K562 (cell line): Measurements from ENCODE around the gene NFKBIB. TPM values are rescaled to one million over a fixed set of nuclear protein-coding genes. Genes with fewer than 3 reads are reported as not detected.

ENCODE experiments used
- ATAC-seq: fragments of 200-7000 bp; cut with Tn5 transposase; 3 replicates; pipeline ENCODE4 v1.9.1; 2020; ENCODE audit warnings: moderate library complexity
- BruUV-seq: library from RNA; stranded (reverse); fragments of 400-500 nt; replicated peaks from 2 replicates; lab custom pipeline; 2021; lab: Mats Ljungman, UMichigan
- CTCF ChIA-PET: fragments of 300-600 bp; formaldehyde crosslinking; extraction: SDS; loops from one replicate; lab custom pipeline; 2021; ENCODE audit warnings: low intra/inter-chr PET ratio; lab: Yijun Ruan, JAX
- POLR2A ChIA-PET: fragments of 300-600, 350-650 bp; sonication (Branson Sonifier 250); formaldehyde crosslinking; extraction: SDS; loops from one replicate; lab custom pipeline; 2021; ENCODE audit warnings: antibody characterized with exemption, inconsistent platforms; lab: Yijun Ruan, JAX
- DNase-seq, 4 experiments: peaks; one replicate each; pipeline versions ENCODE4 v3.0.0 to v3.0.0-alpha.2; 2011 to 2018; ENCODE audit warnings: low spot score in 3 of 4, mixed read lengths in 3 of 4; ENCODE audit errors: extremely low read depth in 1 of 4
- FAIRE-seq: peaks from 2 replicates; lab custom pipeline; 2011; peaks lifted over from hg19 to GRCh38; lab: Jason Lieb, UNC
- H2AFZ ChIP-seq: 2 replicates; pipeline ENCODE4 v1.6.0; 2011; ENCODE audit warnings: low read depth, low read length, control low read depth, inconsistent platforms
- H3K27ac ChIP-seq: fragments of 200-600 bp; 3 replicates; pipeline ENCODE4 v1.8.0; 2011; ENCODE audit warnings: low read depth, mild to moderate bottlenecking, control low read depth, inconsistent platforms, low read length, moderate library complexity, mixed read lengths; ENCODE audit errors: extremely low read depth
- H3K27me3 ChIP-seq, 2 experiments: fragments of 300-600 bp in 1 of 2; 2 replicates in 1 of 2; 3 replicates in 1 of 2; pipeline versions ENCODE4 v1.6.0 to v1.8.0; 2011; ENCODE audit warnings: inconsistent platforms in 2 of 2, low read length in 2 of 2, mild to moderate bottlenecking in 1 of 2, mixed read lengths in 1 of 2, moderate library complexity in 1 of 2; ENCODE audit not compliant: control insufficient read depth in 2 of 2, insufficient read depth in 2 of 2
- H3K36me3 ChIP-seq: fragments of 300-600 bp; 3 replicates; pipeline ENCODE4 v1.8.0; 2011; ENCODE audit warnings: mild to moderate bottlenecking, low read length, inconsistent platforms; ENCODE audit not compliant: control insufficient read depth, insufficient read depth
- H3K4me1 ChIP-seq, 2 experiments: fragments of 200-600 bp in 1 of 2; replicated peaks in 1 of 2; 2 replicates in 1 of 2; 3 replicates in 1 of 2; pipeline versions ENCODE4 v1.5.1 to v1.8.0; 2011; ENCODE audit warnings: inconsistent platforms in 2 of 2, low read length in 2 of 2, mild to moderate bottlenecking in 1 of 2, mixed read lengths in 1 of 2, moderate library complexity in 1 of 2; ENCODE audit not compliant: control insufficient read depth in 2 of 2, insufficient read depth in 2 of 2
- H3K4me2 ChIP-seq: 2 replicates; pipeline ENCODE4 v1.6.1; 2011; ENCODE audit warnings: low read length, control low read depth, inconsistent platforms, mixed read lengths; ENCODE audit not compliant: insufficient read depth
- H3K4me3 ChIP-seq: fragments of 200-600 bp; sonication (generic), shearing (Covaris generic); 2 replicates; pipeline ENCODE4 v1.5.1; 2016; ENCODE audit warnings: control low read depth, inconsistent platforms
- H3K79me2 ChIP-seq: fragments of 200-600 bp; 3 replicates; pipeline ENCODE4 v1.8.0; 2011; ENCODE audit warnings: low read length, inconsistent platforms; ENCODE audit not compliant: control insufficient read depth, insufficient read depth
- H3K9ac ChIP-seq, 2 experiments: 2 replicates each; pipeline versions ENCODE4 v1.6.0 to v1.6.1; 2011; ENCODE audit warnings: low read depth in 2 of 2, low read length in 2 of 2, control low read depth in 1 of 2, inconsistent platforms in 1 of 2, mild to moderate bottlenecking in 1 of 2, mixed read lengths in 1 of 2; ENCODE audit not compliant: insufficient read depth in 1 of 2
- H3K9me1 ChIP-seq: one replicate; pipeline ENCODE4 v1.6.0; 2011; ENCODE audit warnings: inconsistent platforms, mild to moderate bottlenecking, low read length, moderate library complexity; ENCODE audit not compliant: control insufficient read depth, insufficient read depth
- H3K9me3 ChIP-seq: replicated peaks from 2 replicates; pipeline ENCODE4 v1.5.1; 2011; ENCODE audit warnings: low read depth, low read length, inconsistent platforms; ENCODE audit not compliant: control insufficient read depth, insufficient read depth
- H4K20me1 ChIP-seq: replicated peaks from 2 replicates; pipeline ENCODE4 v1.6.1; 2011; ENCODE audit warnings: low read length, inconsistent platforms, mixed read lengths; ENCODE audit not compliant: control insufficient read depth, insufficient read depth
- ASH1L ChIP-seq: fragments of 450-650 bp; IDR thresholded peaks from 2 replicates; pipeline ENCODE4 v1.6.1; 2018; ENCODE audit warnings: borderline replicate concordance, mild to moderate bottlenecking, low read depth; ENCODE audit not compliant: partially characterized antibody
- BCOR ChIP-seq: fragments of 450-650 bp; IDR thresholded peaks from 2 replicates; pipeline ENCODE4 v1.6.1; 2016
- EHMT2 ChIP-seq: fragments of 450-650 bp; IDR thresholded peaks from 2 replicates; pipeline ENCODE4 v1.6.1; 2018; ENCODE audit warnings: antibody characterized with exemption
- HDAC6 ChIP-seq: IDR thresholded peaks from 2 replicates; pipeline ENCODE4 v1.6.1; 2012; ENCODE audit warnings: low read depth, mild to moderate bottlenecking, control low read depth, inconsistent platforms, low read length, moderate library complexity
- IFI16 ChIP-seq: fragments of 250-450 bp; sonication (Bioruptor Pico); IDR thresholded peaks from 2 replicates; pipeline ENCODE4 v2.1.2; 2022; ENCODE audit warnings: mild to moderate bottlenecking, inconsistent platforms
- TEAD1 ChIP-seq, 2 experiments: fragments of 450-650 bp in 1 of 2; sonication (generic) in 1 of 2; formaldehyde crosslinking; IDR thresholded peaks; 2 replicates each; pipeline versions ENCODE4 v1.4.0 to v1.8.0; 2020 to 2022; ENCODE audit warnings: mild to moderate bottlenecking in 2 of 2, missing genetic modification reagents in 1 of 2
- ZFP36 ChIP-seq: fragments of 150-350 bp; IDR thresholded peaks from 2 replicates; pipeline ENCODE4 v1.6.1; 2018; ENCODE audit warnings: low read length, low read depth; ENCODE audit not compliant: partially characterized antibody
- ZNF133 ChIP-seq: fragments of 250-450 bp; sonication (Bioruptor Pico); IDR thresholded peaks from 2 replicates; pipeline ENCODE4 v1.4.0; 2020; ENCODE audit warnings: mild to moderate bottlenecking
- ZNF217 ChIP-seq: sonication (generic); formaldehyde crosslinking; IDR thresholded peaks from 2 replicates; pipeline ENCODE4 v1.8.0; 2022; ENCODE audit warnings: mild to moderate bottlenecking, missing genetic modification reagents
- ZNF431 ChIP-seq: sonication (generic); formaldehyde crosslinking; IDR thresholded peaks from 2 replicates; pipeline ENCODE4 v1.8.0; 2022; ENCODE audit warnings: mild to moderate bottlenecking, missing genetic modification reagents
- WGBS: fragments of 100-300 bp; shearing (Covaris generic); methylation state at CpG from one replicate; pipeline ENCODE4 v1.1.6; 2016; ENCODE audit warnings: low coverage, mixed read lengths; ENCODE audit not compliant: insufficient coverage; ENCODE audit errors: missing lambda C conversion rate; 5-methylcytosine and 5-hydroxymethylcytosine counted together
- in situ Hi-C: fragments of 300-500 bp; cut with MboI; formaldehyde crosslinking; loops from 4 replicates; pipeline ENCODE4 v1.15.0; 2018; ENCODE audit warnings: inconsistent platforms, mixed read lengths
- intact Hi-C: fragments of 100-400 bp; cut with micrococcal nuclease; formaldehyde crosslinking; loops from 2 replicates; pipeline ENCODE4 v1.14.2; 2022
- polyA plus RNA-seq, 8 experiments: library from polyadenylated mRNA; depleted of rRNA in 4 of 8; stranded (reverse) in 5 of 8; unstranded in 3 of 8; fragments of >200 nt; fragmentation: Nextera tagmentation in 2 of 8; fragmentation: Illumina TruSeq in 1 of 8; extraction: Ambion mirVana in 2 of 8; extraction: Trizol in 1 of 8; gene quantifications; 2 replicates each; pipeline versions ENCODE4 v1.2.1 to v1.2.3, GENCODE V29; 2011 to 2014; ENCODE audit warnings: inconsistent platforms in 1 of 8, missing spikeins in 1 of 8
- total RNA-seq, 7 experiments: library from RNA; depleted of rRNA in 6 of 7; stranded (reverse); fragments of >200 nt in 6 of 7; fragmentation: Illumina TruSeq in 2 of 7; extraction: Trizol in 2 of 7; gene quantifications; 2 replicates each; pipeline versions ENCODE4 v1.2.1 to v1.2.3, GENCODE V29; 2011 to 2021; ENCODE audit warnings: low replicate concordance in 1 of 7
- TF ChIP-seq, protein P1 (sequence below): fragments of 450-650 bp; formaldehyde crosslinking; IDR thresholded peaks from 2 replicates; pipeline ENCODE4 v1.4.0; 2022; ENCODE audit warnings: missing genetic modification characterization
- TF ChIP-seq, protein P2 (sequence below), 2 experiments: fragments of 450-650 bp; formaldehyde crosslinking in 1 of 2; IDR thresholded peaks; 2 replicates each; pipeline versions ENCODE4 v1.4.0 to v1.6.1; 2014 to 2020; ENCODE audit warnings: mild to moderate bottlenecking in 2 of 2, borderline replicate concordance in 1 of 2, low read depth in 1 of 2

The NFKBIB gene
- total and polyA plus RNA-seq, 9 of the 15 experiments (the other 6 are each of a cell fraction or from before 2014, with no cell fraction given) = 1.5 to 44.9 (median 10.4) TPM

DNA sequence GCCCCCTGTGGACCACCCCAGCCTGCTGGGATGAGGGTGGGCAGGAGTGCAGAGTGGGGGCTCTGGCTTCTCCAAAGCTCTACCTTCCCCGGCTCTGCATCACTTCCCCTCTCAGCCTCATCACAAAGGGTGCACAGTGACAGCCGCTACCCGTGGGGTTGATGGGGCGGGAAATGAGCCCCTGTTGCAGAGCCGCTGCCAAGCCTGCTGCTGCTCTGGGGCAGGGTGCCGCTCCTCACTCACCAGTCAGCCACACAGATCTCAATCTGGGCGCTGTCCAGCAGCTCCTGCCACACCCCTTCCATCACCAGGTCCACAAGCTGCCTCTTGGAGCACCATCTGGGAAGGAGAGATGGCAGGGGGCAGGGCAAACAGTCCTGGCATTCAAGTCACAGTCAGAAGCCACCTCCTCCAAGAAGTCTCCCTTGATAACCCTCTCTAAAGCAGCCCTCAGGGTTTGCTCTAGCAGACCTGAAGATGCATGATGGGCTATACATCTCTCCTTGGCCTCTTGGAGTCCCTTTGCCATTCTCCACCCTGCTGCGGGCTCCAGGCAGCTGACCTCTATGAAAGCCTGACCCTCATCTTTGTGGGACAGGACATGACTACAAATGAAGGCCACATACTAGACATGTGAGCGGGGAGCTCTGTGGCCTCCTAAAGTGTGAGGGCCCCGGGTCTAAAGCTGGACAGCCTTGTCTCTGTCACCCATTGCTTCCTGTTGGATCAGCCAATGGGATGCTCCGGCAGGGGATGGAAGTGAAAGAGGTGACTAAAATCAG lies 46.7 kb downstream of the NFKBIB start:
- no peak overlapping the region for H3K4me3 ChIP-seq
- intact Hi-C loops (no loop called here), in situ Hi-C loops (no loop called here)
- DNase-seq = no peak
- no peak for ATAC-seq
- H3K79me2 ChIP-seq = no peaks in the 10 kb centered on the region
- no peak overlapping the region for H3K27ac ChIP-seq
- H3K36me3 ChIP-seq = peaks cover 27% of the 10 kb centered on the region; the same call in 2 of the 3 replicates
- peaks cover 0 to 16% of the 10 kb centered on the region in 2 experiments; a peak in 2 of 5 replicates for H3K4me1 ChIP-seq
- no peaks in the 10 kb centered on the region for H3K9me3 ChIP-seq
- no peaks in the 10 kb centered on the region for H3K27me3 ChIP-seq
- no peak for FAIRE-seq
- 84% methylated on average over 11 of the region's 11 CpGs for WGBS
- no peaks in the 10 kb centered on the region for H4K20me1 ChIP-seq
- CTCF ChIA-PET = no interaction called here
- no peaks in the 10 kb centered on the region for H3K9me1 ChIP-seq
- no TSS peak for BruUV-seq
- H3K9ac ChIP-seq = no peak overlapping the region
- no peak overlapping the region for H2AFZ ChIP-seq
- POLR2A ChIA-PET = interaction anchor here (0.6 to 1.3 kb wide), 5 partner anchors 9 to 364 kb away, joined by 3 to 4 read pairs (median 3); partner anchors contain the start of genes MRPS12 and SARS2
- H3K4me2 ChIP-seq = no peak overlapping the region
- 0 out of 2 replicates have a peak, but pooled peaks have one; percentile 17 for TF ChIP-seq BCOR
- TF ChIP-seq ASH1L = no peak
- TF ChIP-seq IFI16 (CRISPR knock-in tag) = no peak
- no peak for TF ChIP-seq EHMT2
- TF ChIP-seq ZNF133 = no peak
- no peak for TF ChIP-seq ZNF217 (CRISPR knock-in tag)
- TF ChIP-seq, protein P1, sequence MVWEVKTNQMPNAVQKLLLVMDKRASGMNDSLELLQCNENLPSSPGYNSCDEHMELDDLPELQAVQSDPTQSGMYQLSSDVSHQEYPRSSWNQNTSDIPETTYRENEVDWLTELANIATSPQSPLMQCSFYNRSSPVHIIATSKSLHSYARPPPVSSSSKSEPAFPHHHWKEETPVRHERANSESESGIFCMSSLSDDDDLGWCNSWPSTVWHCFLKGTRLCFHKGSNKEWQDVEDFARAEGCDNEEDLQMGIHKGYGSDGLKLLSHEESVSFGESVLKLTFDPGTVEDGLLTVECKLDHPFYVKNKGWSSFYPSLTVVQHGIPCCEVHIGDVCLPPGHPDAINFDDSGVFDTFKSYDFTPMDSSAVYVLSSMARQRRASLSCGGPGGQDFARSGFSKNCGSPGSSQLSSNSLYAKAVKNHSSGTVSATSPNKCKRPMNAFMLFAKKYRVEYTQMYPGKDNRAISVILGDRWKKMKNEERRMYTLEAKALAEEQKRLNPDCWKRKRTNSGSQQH (CRISPR knock-in tag) = no peak
- TF ChIP-seq, protein P2, sequence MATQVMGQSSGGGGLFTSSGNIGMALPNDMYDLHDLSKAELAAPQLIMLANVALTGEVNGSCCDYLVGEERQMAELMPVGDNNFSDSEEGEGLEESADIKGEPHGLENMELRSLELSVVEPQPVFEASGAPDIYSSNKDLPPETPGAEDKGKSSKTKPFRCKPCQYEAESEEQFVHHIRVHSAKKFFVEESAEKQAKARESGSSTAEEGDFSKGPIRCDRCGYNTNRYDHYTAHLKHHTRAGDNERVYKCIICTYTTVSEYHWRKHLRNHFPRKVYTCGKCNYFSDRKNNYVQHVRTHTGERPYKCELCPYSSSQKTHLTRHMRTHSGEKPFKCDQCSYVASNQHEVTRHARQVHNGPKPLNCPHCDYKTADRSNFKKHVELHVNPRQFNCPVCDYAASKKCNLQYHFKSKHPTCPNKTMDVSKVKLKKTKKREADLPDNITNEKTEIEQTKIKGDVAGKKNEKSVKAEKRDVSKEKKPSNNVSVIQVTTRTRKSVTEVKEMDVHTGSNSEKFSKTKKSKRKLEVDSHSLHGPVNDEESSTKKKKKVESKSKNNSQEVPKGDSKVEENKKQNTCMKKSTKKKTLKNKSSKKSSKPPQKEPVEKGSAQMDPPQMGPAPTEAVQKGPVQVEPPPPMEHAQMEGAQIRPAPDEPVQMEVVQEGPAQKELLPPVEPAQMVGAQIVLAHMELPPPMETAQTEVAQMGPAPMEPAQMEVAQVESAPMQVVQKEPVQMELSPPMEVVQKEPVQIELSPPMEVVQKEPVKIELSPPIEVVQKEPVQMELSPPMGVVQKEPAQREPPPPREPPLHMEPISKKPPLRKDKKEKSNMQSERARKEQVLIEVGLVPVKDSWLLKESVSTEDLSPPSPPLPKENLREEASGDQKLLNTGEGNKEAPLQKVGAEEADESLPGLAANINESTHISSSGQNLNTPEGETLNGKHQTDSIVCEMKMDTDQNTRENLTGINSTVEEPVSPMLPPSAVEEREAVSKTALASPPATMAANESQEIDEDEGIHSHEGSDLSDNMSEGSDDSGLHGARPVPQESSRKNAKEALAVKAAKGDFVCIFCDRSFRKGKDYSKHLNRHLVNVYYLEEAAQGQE (IDR thresholded peaks at IDR 0.05; ENCODE audit: borderline replicate concordance) = peak; percentile 52
- TF ChIP-seq, protein P2 (CRISPR knock-in tag; IDR thresholded peaks at IDR 0.05; ENCODE audit: low read depth) = no peak
- TF ChIP-seq TEAD1 (CRISPR knock-in tag; IDR thresholded peaks at IDR 0.05) = no peak
- TF ChIP-seq ZNF431 (CRISPR knock-in tag) = no peak
- no peak for TF ChIP-seq HDAC6
- TF ChIP-seq ZFP36 = peak; percentile 82
